ENCODE measurements around the gene SH2B2.

Gene SH2B2

GRCh38 chr7:102302025-102302424 is 15.4 kb downstream of the SH2B2 start:
- Histone ChIP-seq H3K9ac (ENCODE audit: insufficient read length, low read depth) (no peak overlapping the region), H3K4me3 (ENCODE audit: insufficient read length, low read depth) (no peak overlapping the region), H3K9me3 (ENCODE audit: insufficient read depth, low read length) (no peaks in the 10 kb centered on the region), H3K4me1 (ENCODE audit: insufficient read depth, insufficient read length) (peaks cover 20% of the 10 kb centered on the region), H3K36me3 (ENCODE audit: insufficient read depth, insufficient read length, low read length) (peaks cover 2% of the 10 kb centered on the region), H3K27me3 (ENCODE audit: insufficient read depth, insufficient read length) (no peaks in the 10 kb centered on the region)
- no peak for DNase-seq (ENCODE audit: low read depth, low spot score)
- TF ChIP-seq ZNF274 (IDR thresholded peaks at IDR 0.05; ENCODE audit: low read depth, low read length) (no peak), SUZ12 (IDR thresholded peaks at IDR 0.05; ENCODE audit: extremely low read depth, insufficient read depth, insufficient read length) (no peak)

GRCh38 chr7:102303669-102304422 is 17.2 kb downstream of the SH2B2 start:
- no peak for TF ChIP-seq ZNF274 (IDR thresholded peaks at IDR 0.05; ENCODE audit: low read depth, low read length)

GRCh38 chr7:102304668-102305067 is 18.0 kb downstream of the SH2B2 start:
- Histone ChIP-seq H3K9me3 (ENCODE audit: insufficient read depth, low read length) (no peaks in the 10 kb centered on the region), H3K9ac (ENCODE audit: insufficient read length, low read depth) (peak overlapping the region; percentile 6), H3K36me3 (ENCODE audit: insufficient read depth, insufficient read length, low read length) (peaks cover 8% of the 10 kb centered on the region), H3K4me3 (ENCODE audit: insufficient read length, low read depth) (no peak overlapping the region), H3K27me3 (ENCODE audit: insufficient read depth, insufficient read length) (no peaks in the 10 kb centered on the region), H3K4me1 (ENCODE audit: insufficient read depth, insufficient read length) (peaks cover 32% of the 10 kb centered on the region)
- TF ChIP-seq SUZ12 (IDR thresholded peaks at IDR 0.05; ENCODE audit: extremely low read depth, insufficient read depth, insufficient read length) (no peak), YY1 (IDR thresholded peaks at IDR 0.05; ENCODE audit: insufficient read depth, insufficient read length) (no peak), ZNF274 (IDR thresholded peaks at IDR 0.05; ENCODE audit: low read depth, low read length) (no peak)
- no peak for DNase-seq (ENCODE audit: low read depth, low spot score)

More at GRCh38 chr7:102303669-102304422, 17.2 kb downstream of the SH2B2 start:
- H3K27me3 ChIP-seq (ENCODE audit: insufficient read depth, insufficient read length) = no peaks in the 10 kb centered on the region
- DNase-seq (ENCODE audit: low read depth, low spot score) = no peak
- no peak overlapping the region for H3K9ac ChIP-seq (ENCODE audit: insufficient read length, low read depth)
- H3K36me3 ChIP-seq (ENCODE audit: insufficient read depth, insufficient read length, low read length) = peaks cover 4% of the 10 kb centered on the region
- H3K9me3 ChIP-seq (ENCODE audit: insufficient read depth, low read length) = no peaks in the 10 kb centered on the region
- peaks cover 32% of the 10 kb centered on the region for H3K4me1 ChIP-seq (ENCODE audit: insufficient read depth, insufficient read length)
- H3K4me3 ChIP-seq (ENCODE audit: insufficient read length, low read depth) = no peak overlapping the region

- TF ChIP-seq ZNF274 (IDR thresholded peaks at IDR 0.05; ENCODE audit: low read depth, low read length) (no peak), YY1 (IDR thresholded peaks at IDR 0.05; ENCODE audit: insufficient read depth, insufficient read length) (no peak), SUZ12 (IDR thresholded peaks at IDR 0.05; ENCODE audit: extremely low read depth, insufficient read depth, insufficient read length) (no peak)
- H3K9me3 ChIP-seq (ENCODE audit: insufficient read depth, low read length) = no peaks in the 10 kb centered on the region
- H3K4me3 ChIP-seq (ENCODE audit: insufficient read length, low read depth) = no peak overlapping the region
- peaks cover 35% of the 10 kb centered on the region for H3K4me1 ChIP-seq (ENCODE audit: insufficient read depth, insufficient read length)
- no peak for DNase-seq (ENCODE audit: low read depth, low spot score)
- peaks cover 11% of the 10 kb centered on the region for H3K36me3 ChIP-seq (ENCODE audit: insufficient read depth, insufficient read length, low read length)
- H3K27me3 ChIP-seq (ENCODE audit: insufficient read depth, insufficient read length) = no peaks in the 10 kb centered on the region
- H3K9ac ChIP-seq (ENCODE audit: insufficient read length, low read depth) = no peak overlapping the region
Measured at GRCh38 chr7:102305414-102306268, 19.0 kb downstream of the SH2B2 start.

GRCh38 chr7:102306916-102307677 is 20.4 kb downstream of the SH2B2 start:
- Histone ChIP-seq H3K36me3 (ENCODE audit: insufficient read depth, insufficient read length, low read length) (peaks cover 11% of the 10 kb centered on the region), H3K9me3 (ENCODE audit: insufficient read depth, low read length) (no peaks in the 10 kb centered on the region), H3K4me1 (ENCODE audit: insufficient read depth, insufficient read length) (peaks cover 34% of the 10 kb centered on the region), H3K9ac (ENCODE audit: insufficient read length, low read depth) (no peak overlapping the region), H3K4me3 (ENCODE audit: insufficient read length, low read depth) (no peak overlapping the region), H3K27me3 (ENCODE audit: insufficient read depth, insufficient read length) (no peaks in the 10 kb centered on the region)
- DNase-seq (ENCODE audit: low read depth, low spot score) = peak; percentile 72
- TF ChIP-seq ZNF274 (IDR thresholded peaks at IDR 0.05; ENCODE audit: low read depth, low read length) = no peak
- TF ChIP-seq SUZ12 (IDR thresholded peaks at IDR 0.05; ENCODE audit: extremely low read depth, insufficient read depth, insufficient read length) = no peak
- no peak for TF ChIP-seq YY1 (IDR thresholded peaks at IDR 0.05; ENCODE audit: insufficient read depth, insufficient read length)

GRCh38 chr7:102310414-102310815 is 23.7 kb downstream of the SH2B2 start:
- Histone ChIP-seq H3K36me3 (ENCODE audit: insufficient read depth, insufficient read length, low read length) (peaks cover 15% of the 10 kb centered on the region), H3K27me3 (ENCODE audit: insufficient read depth, insufficient read length) (no peaks in the 10 kb centered on the region), H3K4me1 (ENCODE audit: insufficient read depth, insufficient read length) (peaks cover 22% of the 10 kb centered on the region), H3K4me3 (ENCODE audit: insufficient read length, low read depth) (no peak overlapping the region), H3K9me3 (ENCODE audit: insufficient read depth, low read length) (no peaks in the 10 kb centered on the region), H3K9ac (ENCODE audit: insufficient read length, low read depth) (no peak overlapping the region)
- TF ChIP-seq SUZ12 (IDR thresholded peaks at IDR 0.05; ENCODE audit: extremely low read depth, insufficient read depth, insufficient read length) (no peak), ZNF274 (IDR thresholded peaks at IDR 0.05; ENCODE audit: low read depth, low read length) (no peak), YY1 (IDR thresholded peaks at IDR 0.05; ENCODE audit: insufficient read depth, insufficient read length) (no peak)
- no peak for DNase-seq (ENCODE audit: low read depth, low spot score)

- H3K4me3 ChIP-seq (ENCODE audit: insufficient read length, low read depth) = no peak overlapping the region
- H3K27me3 ChIP-seq (ENCODE audit: insufficient read depth, insufficient read length) = no peaks in the 10 kb centered on the region
- H3K9ac ChIP-seq (ENCODE audit: insufficient read length, low read depth) = no peak overlapping the region
- no peak for TF ChIP-seq SUZ12 (IDR thresholded peaks at IDR 0.05; ENCODE audit: extremely low read depth, insufficient read depth, insufficient read length)
- no peak for TF ChIP-seq ZNF274 (IDR thresholded peaks at IDR 0.05; ENCODE audit: low read depth, low read length)
- no peak for TF ChIP-seq YY1 (IDR thresholded peaks at IDR 0.05; ENCODE audit: insufficient read depth, insufficient read length)
- peaks cover 18% of the 10 kb centered on the region for H3K4me1 ChIP-seq (ENCODE audit: insufficient read depth, insufficient read length)
- H3K36me3 ChIP-seq (ENCODE audit: insufficient read depth, insufficient read length, low read length) = peaks cover 15% of the 10 kb centered on the region
- no peak for DNase-seq (ENCODE audit: low read depth, low spot score)
- no peaks in the 10 kb centered on the region for H3K9me3 ChIP-seq (ENCODE audit: insufficient read depth, low read length)
Measured at GRCh38 chr7:102312317-102312716, 25.6 kb downstream of the SH2B2 start.

Data from NT2/D1 (cell line).